ENCODE results near the gene NPIPA3.
"Not testable (repeated sequence)": the region's sequence is repeated elsewhere in the genome, so short reads cannot be mapped to it uniquely, and the experiment has no call there.

Gene NPIPA3

GRCh38 chr16:14742273-14743128 lies 39.3 kb downstream of the NPIPA3 start, which contains the start of gene NPIPA2:
NPIPA2 (plus strand) TSS chr16:14742533; CDS start chr16:14748066, 5,533 bp downstream.
- not testable (repeated sequence) for DNase-seq

- DNase-seq: not testable (repeated sequence)
These were observed 70.4 kb downstream of the NPIPA3 start for GRCh38 chr16:14773654-14774053.

- not testable (repeated sequence) for DNase-seq
These were observed 72.4 kb downstream of the NPIPA3 start for GRCh38 chr16:14775624-14776023.

All from NCI-H2029 (cell line).